ENCODE measurements around the gene ZNG1B.
"Not testable (repeated sequence)": the region's sequence is repeated elsewhere in the genome, so short reads cannot be mapped to it uniquely, and the experiment has no call there.

ZNG1B gene

DNA sequence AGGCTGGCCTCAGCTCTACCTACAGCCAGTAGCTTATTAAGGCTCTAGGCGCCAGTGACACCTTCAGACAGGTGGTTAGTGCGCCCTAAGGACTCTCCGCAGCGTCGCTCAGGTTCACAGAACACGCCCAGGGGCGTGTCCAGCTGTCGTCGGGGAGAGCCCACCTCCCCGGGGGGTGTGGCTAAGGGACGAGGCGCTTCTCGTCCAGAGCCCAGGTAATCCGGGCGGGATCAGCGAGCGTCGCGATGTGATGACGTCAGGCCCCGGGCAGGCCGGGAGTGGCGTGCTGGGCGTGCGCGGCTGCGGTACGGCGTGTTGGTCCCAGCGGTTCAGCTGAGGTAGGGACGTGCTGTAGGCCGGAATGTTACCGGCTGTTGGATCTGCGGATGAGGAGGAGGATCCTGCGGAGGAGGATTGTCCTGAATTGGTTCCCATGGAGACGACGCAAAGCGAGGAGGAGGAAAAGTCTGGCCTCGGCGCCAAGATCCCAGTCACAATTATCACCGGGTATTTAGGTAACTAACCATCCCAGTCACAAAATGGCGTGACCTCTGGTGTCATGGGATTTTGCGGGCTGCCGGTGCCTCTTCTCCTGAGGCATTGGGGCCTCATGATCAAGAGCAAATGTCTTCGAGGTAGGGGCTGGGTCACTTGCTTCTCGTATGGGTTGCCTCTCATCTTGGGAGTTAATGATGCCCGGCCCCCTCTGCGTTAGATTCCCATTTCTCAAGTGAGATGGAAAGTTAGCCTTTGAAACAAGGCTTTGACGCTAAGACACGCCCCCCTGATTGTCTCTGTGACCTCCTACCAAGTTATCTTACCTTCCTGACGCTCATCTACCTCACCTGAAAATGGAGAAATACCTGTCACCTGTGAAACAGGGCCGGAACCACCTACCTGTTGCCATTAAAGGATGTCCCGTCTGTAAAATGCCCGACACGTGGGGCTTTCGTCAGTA, at the start of gene ZNG1B:
ZNG1B (plus strand) TSS at position 184 of the 958 bp plus-strand sequence; CDS start at position 362, 178 bp downstream.
- peak; percentile 0 for DNase-seq
- in situ Hi-C loops (cut with HindIII; ENCODE audit: low pct_ligation_motif_present, low pct_unique_long_range_greater_than_20kb, low sequenced_read_pairs) = not testable (repeated sequence)

GRCh38 chr2:113390124-113390849, 47.2 kb upstream of the ZNG1B start:
- peak; percentile 88 for DNase-seq
- in situ Hi-C loops (cut with HindIII; ENCODE audit: low pct_ligation_motif_present, low pct_unique_long_range_greater_than_20kb, low sequenced_read_pairs) = no loop called here

DNA sequence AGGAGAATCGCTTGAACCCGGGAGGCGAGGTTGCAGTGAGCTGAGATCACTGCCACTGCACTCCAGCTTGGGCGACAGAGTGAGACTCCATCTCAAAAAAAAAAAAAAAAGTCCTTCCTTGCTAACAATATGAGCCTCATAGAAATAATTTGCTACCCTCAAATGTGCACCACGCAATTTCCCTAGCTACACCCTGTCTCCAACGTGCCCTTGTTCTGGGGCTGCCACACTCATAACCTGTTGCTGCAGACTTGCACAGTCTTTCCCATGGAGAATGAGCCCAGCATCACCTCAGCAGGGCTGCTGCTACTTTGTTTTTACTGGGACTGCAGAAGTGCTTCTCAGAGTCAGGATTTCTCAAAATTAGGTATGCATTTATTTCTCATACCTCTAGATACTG, 46.4 kb upstream of the ZNG1B start:
- in situ Hi-C loops (cut with HindIII; ENCODE audit: low pct_ligation_motif_present, low pct_unique_long_range_greater_than_20kb, low sequenced_read_pairs) = no loop called here
- DNase-seq = no peak

DNA sequence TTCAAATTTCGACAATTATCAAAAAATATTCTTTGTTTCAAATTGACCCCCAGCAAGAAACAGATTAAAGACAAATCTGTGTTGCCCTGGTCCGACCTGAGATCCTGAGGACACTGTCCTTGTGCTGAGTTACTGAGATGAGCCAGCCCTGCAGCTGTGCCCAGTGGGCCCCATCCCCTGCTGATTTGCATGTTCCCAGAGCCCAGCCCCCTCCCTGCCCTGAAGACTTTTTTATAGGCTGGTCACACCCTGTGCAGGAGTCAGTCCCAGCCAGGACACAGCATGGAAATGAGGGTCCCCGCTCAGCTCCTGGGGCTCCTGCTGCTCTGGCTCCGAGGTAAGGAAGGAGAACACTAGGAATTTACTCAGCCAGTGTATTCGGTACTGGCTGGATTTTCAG, 31.4 kb upstream of the ZNG1B start:
- DNase-seq = no peak
- in situ Hi-C loops (cut with HindIII; ENCODE audit: low pct_ligation_motif_present, low pct_unique_long_range_greater_than_20kb, low sequenced_read_pairs) = no loop called here

GRCh38 chr2:113407446-113408099, 29.9 kb upstream of the ZNG1B start:
- in situ Hi-C loops (cut with HindIII; ENCODE audit: low pct_ligation_motif_present, low pct_unique_long_range_greater_than_20kb, low sequenced_read_pairs) = no loop called here

GRCh38 chr2:113411725-113412352, 25.7 kb upstream of the ZNG1B start:
- in situ Hi-C loops (cut with HindIII; ENCODE audit: low pct_ligation_motif_present, low pct_unique_long_range_greater_than_20kb, low sequenced_read_pairs); DNase-seq: not testable (repeated sequence)

More at GRCh38 chr2:113407446-113408099, 29.9 kb upstream of the ZNG1B start:
- peak; percentile 45 for DNase-seq

DNA sequence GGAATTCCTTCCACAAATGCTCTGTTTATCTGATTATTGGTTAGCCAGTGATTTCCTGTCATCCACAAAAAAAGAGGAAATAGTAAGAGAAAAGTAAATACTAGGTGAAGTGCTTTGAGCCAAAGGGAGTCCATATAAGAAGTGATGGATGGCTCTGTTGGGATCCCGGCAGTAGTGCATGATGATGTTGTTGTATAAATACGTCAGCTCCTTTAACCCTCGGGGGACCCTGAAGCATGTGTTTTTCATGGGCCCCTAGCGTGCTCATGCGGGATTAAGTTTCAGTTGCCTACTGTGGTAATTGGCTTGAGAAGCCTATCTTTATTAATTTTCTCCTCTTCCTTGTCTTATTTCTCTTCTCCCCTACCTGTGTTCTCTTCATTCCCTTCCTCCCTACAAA, 24.7 kb upstream of the ZNG1B start:
- in situ Hi-C loops (cut with HindIII; ENCODE audit: low pct_ligation_motif_present, low pct_unique_long_range_greater_than_20kb, low sequenced_read_pairs); DNase-seq: not testable (repeated sequence)

DNA sequence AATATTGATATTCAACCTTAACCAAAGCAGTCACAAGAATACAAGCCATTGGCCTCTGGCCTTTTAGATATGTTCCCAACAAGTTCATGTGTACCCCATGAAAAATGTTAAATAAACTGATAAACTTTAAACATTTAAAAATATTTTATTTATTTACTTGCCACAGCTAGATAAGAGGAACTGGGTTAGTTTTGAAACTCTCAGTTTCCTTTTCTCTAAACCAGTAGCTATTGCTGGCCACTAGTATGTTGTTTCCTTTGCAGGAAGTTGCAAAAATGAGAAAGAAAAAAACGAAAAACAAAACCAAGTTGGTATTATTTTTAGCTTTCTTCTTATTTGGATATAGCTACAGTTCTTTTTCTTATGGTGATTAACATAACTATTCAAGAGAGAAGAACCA, 5.7 kb upstream of the ZNG1B start:
- in situ Hi-C loops (cut with HindIII; ENCODE audit: low pct_ligation_motif_present, low pct_unique_long_range_greater_than_20kb, low sequenced_read_pairs); DNase-seq: not testable (repeated sequence)

GRCh38 chr2:113433468-113433867, 4.0 kb upstream of the ZNG1B start:
- in situ Hi-C loops (cut with HindIII; ENCODE audit: low pct_ligation_motif_present, low pct_unique_long_range_greater_than_20kb, low sequenced_read_pairs); DNase-seq: not testable (repeated sequence)

GRCh38 chr2:113465770-113466169, 28.3 kb downstream of the ZNG1B start:
- DNase-seq; in situ Hi-C loops (cut with HindIII; ENCODE audit: low pct_ligation_motif_present, low pct_unique_long_range_greater_than_20kb, low sequenced_read_pairs): not testable (repeated sequence)

GRCh38 chr2:113476688-113477368, 39.3 kb downstream of the ZNG1B start:
- DNase-seq; in situ Hi-C loops (cut with HindIII; ENCODE audit: low pct_ligation_motif_present, low pct_unique_long_range_greater_than_20kb, low sequenced_read_pairs): not testable (repeated sequence)

GRCh38 chr2:113496527-113496926, 59.0 kb downstream of the ZNG1B start:
- in situ Hi-C loops (cut with HindIII; ENCODE audit: low pct_ligation_motif_present, low pct_unique_long_range_greater_than_20kb, low sequenced_read_pairs); DNase-seq: not testable (repeated sequence)

- DNase-seq; in situ Hi-C loops (cut with HindIII; ENCODE audit: low pct_ligation_motif_present, low pct_unique_long_range_greater_than_20kb, low sequenced_read_pairs): not testable (repeated sequence)
Measured at GRCh38 chr2:113498365-113498764, 60.9 kb downstream of the ZNG1B start, which contains the start of gene FOXD4L1. FOXD4L1 (plus strand) TSS chr2:113498665; CDS start chr2:113499257, 592 bp downstream.

DNA sequence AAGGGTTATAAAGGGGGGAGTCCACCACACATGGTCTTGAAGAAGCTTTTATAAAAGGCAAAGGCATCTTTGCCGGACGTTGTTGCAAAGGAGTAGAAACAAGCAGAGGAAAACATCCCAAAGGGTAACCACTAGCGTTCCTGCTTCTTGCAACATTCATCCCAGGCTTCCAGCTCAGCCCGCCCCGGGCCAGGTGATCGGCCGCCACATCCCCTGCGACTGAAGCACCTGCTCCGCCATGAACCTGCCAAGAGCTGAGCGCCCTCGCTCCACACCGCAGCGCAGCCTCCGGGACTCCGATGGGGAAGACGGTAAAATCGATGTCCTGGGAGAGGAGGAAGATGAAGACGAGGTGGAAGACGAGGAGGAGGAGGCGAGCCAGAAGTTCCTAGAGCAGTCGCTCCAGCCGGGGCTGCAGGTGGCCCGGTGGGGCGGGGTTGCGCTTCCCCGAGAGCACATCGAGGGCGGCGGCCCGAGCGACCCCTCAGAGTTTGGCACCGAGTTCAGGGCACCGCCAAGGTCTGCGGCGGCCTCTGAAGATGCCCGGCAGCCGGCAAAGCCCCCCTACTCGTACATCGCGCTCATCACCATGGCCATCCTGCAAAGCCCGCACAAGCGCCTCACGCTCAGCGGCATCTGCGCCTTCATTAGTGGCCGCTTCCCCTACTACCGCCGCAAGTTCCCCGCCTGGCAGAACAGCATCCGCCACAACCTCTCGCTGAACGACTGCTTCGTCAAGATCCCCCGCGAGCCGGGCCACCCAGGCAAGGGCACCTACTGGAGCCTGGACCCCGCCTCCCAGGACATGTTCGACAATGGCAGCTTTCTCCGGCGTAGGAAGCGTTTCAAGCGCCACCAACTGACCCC, 61.8 kb downstream of the ZNG1B start:
- DNase-seq; in situ Hi-C loops (cut with HindIII; ENCODE audit: low pct_ligation_motif_present, low pct_unique_long_range_greater_than_20kb, low sequenced_read_pairs): not testable (repeated sequence)

- DNase-seq; in situ Hi-C loops (cut with HindIII; ENCODE audit: low pct_ligation_motif_present, low pct_unique_long_range_greater_than_20kb, low sequenced_read_pairs): not testable (repeated sequence)
Measured at GRCh38 chr2:113499886-113500722, 62.6 kb downstream of the ZNG1B start.

GRCh38 chr2:113500723-113501038, 63.2 kb downstream of the ZNG1B start:
- DNase-seq; in situ Hi-C loops (cut with HindIII; ENCODE audit: low pct_ligation_motif_present, low pct_unique_long_range_greater_than_20kb, low sequenced_read_pairs): not testable (repeated sequence)

All from ACHN (cell line).